K562 (cell line): ENCODE measurements around the gene GIGYF2. TPM values are rescaled to one million over a fixed set of nuclear protein-coding genes. Genes with fewer than 3 reads are reported as not detected.

ENCODE experiments used
- BRF2 ChIP-seq: IDR thresholded peaks from 3 replicates; pipeline ENCODE4 v1.6.1; 2011; ENCODE audit warnings: borderline replicate concordance, mild to moderate bottlenecking; ENCODE audit not compliant: insufficient read length, insufficient read depth
- CBFA2T2 ChIP-seq: fragments of 450-650 bp; conservative IDR thresholded peaks from 2 replicates; pipeline ENCODE4 v1.6.1; 2017; ENCODE audit warnings: mild to moderate bottlenecking
- CUX1 ChIP-seq: fragments of 200-800 bp; sonication (Bioruptor generic); IDR thresholded peaks from 2 replicates; pipeline ENCODE4 v1.6.1; 2016; ENCODE audit warnings: missing genetic modification characterization, missing compliant biosample characterization
- ETV5 ChIP-seq: sonication (generic); formaldehyde crosslinking; IDR thresholded peaks from 2 replicates; pipeline ENCODE4 v1.4.0; 2020; ENCODE audit warnings: low read depth, mild to moderate bottlenecking, missing genetic modification reagents
- MBD1 ChIP-seq: fragments of 250-450 bp; sonication (Bioruptor Pico); IDR thresholded peaks from 2 replicates; pipeline ENCODE4 v1.8.0; 2022; ENCODE audit warnings: inconsistent platforms
- MTA3 ChIP-seq: fragments of 450-650 bp; formaldehyde crosslinking; IDR thresholded peaks from 2 replicates; pipeline ENCODE4 v1.6.1; 2017; ENCODE audit warnings: mild to moderate bottlenecking, borderline replicate concordance
- PCBP2 ChIP-seq: fragments of 200-400 bp; formaldehyde crosslinking; IDR thresholded peaks from 2 replicates; pipeline ENCODE4 v1.6.1; 2018; ENCODE audit warnings: low read length, low read depth, mild to moderate bottlenecking, moderate library complexity; ENCODE audit not compliant: poor library complexity, severe bottlenecking
- RBM25 ChIP-seq: fragments of 200-400 bp; formaldehyde crosslinking; IDR thresholded peaks from 2 replicates; pipeline ENCODE4 v1.6.1; 2018; ENCODE audit warnings: low read length, low read depth, moderate library complexity; ENCODE audit not compliant: severe bottlenecking
- SRSF7 ChIP-seq: fragments of 200-400 bp; formaldehyde crosslinking; optimal IDR thresholded peaks from 2 replicates; pipeline ENCODE3; 2017; ENCODE audit warnings: mild to moderate bottlenecking, low read depth, low read length
- TAF9B ChIP-seq: fragments of 450-650 bp; IDR thresholded peaks from 2 replicates; pipeline ENCODE4 v1.6.1; 2018; ENCODE audit warnings: mild to moderate bottlenecking; ENCODE audit not compliant: partially characterized antibody
- TRIM28 ChIP-seq: fragments of 450-650 bp; IDR thresholded peaks from 2 replicates; pipeline ENCODE4 v1.6.1; 2017
- ZHX1 ChIP-seq: fragments of 150-350 bp; conservative IDR thresholded peaks from 2 replicates; pipeline ENCODE4 v1.6.1; 2014; ENCODE audit warnings: low read length
- ZNF146 ChIP-seq: IDR thresholded peaks from one replicate; pipeline ENCODE4 v1.6.1; 2018; ENCODE audit warnings: missing compliant biosample characterization; ENCODE audit not compliant: unreplicated experiment
- ZNF512 ChIP-seq: IDR thresholded peaks from 2 replicates; pipeline ENCODE4 v1.6.1; 2016; ENCODE audit warnings: missing genetic modification characterization, missing compliant biosample characterization
- ZNF699 ChIP-seq: fragments of 250-450 bp; sonication (Bioruptor Pico); IDR thresholded peaks from 2 replicates; pipeline ENCODE4 v1.8.0; 2021; ENCODE audit warnings: mild to moderate bottlenecking, moderate library complexity; ENCODE audit not compliant: insufficient replicate concordance
- polyA plus RNA-seq, 8 experiments: library from polyadenylated mRNA; depleted of rRNA in 4 of 8; stranded (reverse) in 5 of 8; unstranded in 3 of 8; fragments of >200 nt; fragmentation: Nextera tagmentation in 2 of 8; fragmentation: Illumina TruSeq in 1 of 8; extraction: Ambion mirVana in 2 of 8; extraction: Trizol in 1 of 8; gene quantifications; 2 replicates each; pipeline versions ENCODE4 v1.2.1 to v1.2.3, GENCODE V29; 2011 to 2014; ENCODE audit warnings: inconsistent platforms in 1 of 8, missing spikeins in 1 of 8
- total RNA-seq, 7 experiments: library from RNA; depleted of rRNA in 6 of 7; stranded (reverse); fragments of >200 nt in 6 of 7; fragmentation: Illumina TruSeq in 2 of 7; extraction: Trizol in 2 of 7; gene quantifications; 2 replicates each; pipeline versions ENCODE4 v1.2.1 to v1.2.3, GENCODE V29; 2011 to 2021; ENCODE audit warnings: low replicate concordance in 1 of 7

GIGYF2 gene
- total and polyA plus RNA-seq, 9 of the 15 experiments (the other 6 are each of a cell fraction or from before 2014, with no cell fraction given) = 12.7 to 52.7 (median 34.9) TPM

- no peak for TF ChIP-seq PCBP2
- TF ChIP-seq ZNF146 (CRISPR knock-in tag) = no peak
- TF ChIP-seq ZNF512 (tag) = no peak
- TF ChIP-seq RBM25 = no peak
- no peak for TF ChIP-seq SRSF7
- TF ChIP-seq TRIM28 = no peak
- TF ChIP-seq TAF9B = no peak
- TF ChIP-seq CBFA2T2 = peak; percentile 10; the same call in 1 of the 2 replicates
- no peak for TF ChIP-seq CUX1
- no peak for TF ChIP-seq BRF2
- no peak for TF ChIP-seq ZHX1
- no peak for TF ChIP-seq MTA3
- TF ChIP-seq MBD1 = no peak
- TF ChIP-seq ZNF699 = no peak
- 0 out of 2 replicates have a peak, but pooled peaks have one; percentile 49 for TF ChIP-seq ETV5 (CRISPR knock-in tag)
Observed at GRCh38 chr2:232838406-232838874, 141.3 kb downstream of the GIGYF2 start (continued).
